Embryonic facial prominence (tissue), 1 donor: ENCODE results near the gene TRIM13.
"Not testable (repeated sequence)": the region's sequence is repeated elsewhere in the genome, so short reads cannot be mapped to it uniquely, and the experiment has no call there.

Source experiments
- DNase-seq: peaks from one replicate; pipeline ENCODE4 v3.0.0-alpha.2; 2016; ENCODE audit errors: extremely low spot score

TRIM13 gene

GRCh38 chr13:49997955-49998354 lies 1.1 kb downstream of the TRIM13 start:
- DNase-seq, result no peak

DNA sequence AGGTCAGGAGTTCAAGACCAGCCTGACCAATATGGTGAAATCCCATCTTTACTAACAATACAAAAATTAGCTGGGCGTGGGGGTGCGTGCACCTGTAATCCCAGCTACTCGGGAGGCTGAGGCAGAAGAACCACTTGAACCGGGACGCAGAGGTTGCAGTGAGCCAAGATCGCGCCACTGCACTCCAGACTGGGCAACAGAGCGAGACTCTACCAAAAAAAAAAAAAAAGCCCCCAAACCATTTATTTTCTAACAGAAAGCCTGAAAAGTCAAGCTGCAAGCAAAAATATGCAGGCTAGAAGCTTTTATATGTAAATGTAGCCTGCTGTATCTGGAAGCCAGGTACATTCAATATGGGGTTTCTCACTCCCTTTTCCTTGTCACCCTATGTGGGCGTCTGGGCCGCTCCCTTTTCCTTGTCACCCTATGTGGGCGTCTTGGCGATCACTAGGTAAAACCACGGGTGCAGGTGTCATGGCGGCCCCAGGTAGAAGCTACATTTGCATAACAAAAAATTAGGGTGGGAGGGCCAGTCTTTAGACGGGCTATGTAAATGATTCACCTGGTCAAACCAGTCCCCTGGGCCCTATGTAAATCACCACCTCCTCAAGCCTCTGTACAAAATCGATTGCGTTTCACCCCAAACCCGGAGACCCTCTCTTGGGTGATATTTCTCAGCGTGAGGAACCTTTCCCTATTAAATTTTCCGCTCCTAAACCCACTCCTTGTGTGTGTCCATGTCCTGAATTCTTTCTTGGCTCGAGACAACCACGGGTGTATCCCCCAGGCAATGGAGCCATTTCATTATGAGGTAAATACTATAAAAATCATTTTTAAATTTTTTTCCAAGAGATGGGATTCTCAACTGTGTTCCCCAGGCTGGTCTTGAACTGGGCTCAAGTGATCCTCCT lies 2.1 kb downstream of the TRIM13 start:
- DNase-seq, result no peak

DNA sequence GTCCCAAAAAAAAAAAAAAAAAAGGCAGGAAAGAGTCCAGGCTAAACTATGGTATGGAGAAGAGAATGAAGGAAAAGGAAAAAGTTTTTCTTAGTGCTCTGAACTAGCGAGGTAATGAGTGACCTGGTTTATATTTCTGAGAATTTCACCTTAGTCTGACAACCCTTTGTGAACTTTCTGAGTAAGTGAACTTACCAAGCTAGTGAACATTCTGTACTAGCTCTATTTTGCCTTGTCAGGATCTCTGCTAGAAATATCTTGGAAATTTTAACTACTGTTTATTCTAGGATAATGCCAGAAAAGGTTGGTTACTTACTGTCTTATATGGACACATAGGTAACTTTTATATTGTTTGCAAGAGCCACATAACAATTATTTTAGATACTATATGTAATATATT lies 4.4 kb downstream of the TRIM13 start:
- DNase-seq, result no peak

GRCh38 chr13:50006426-50007135 lies 9.7 kb downstream of the TRIM13 start:
- DNase-seq, result no peak

GRCh38 chr13:50011461-50011860 lies 14.6 kb downstream of the TRIM13 start:
- no peak for DNase-seq

DNA sequence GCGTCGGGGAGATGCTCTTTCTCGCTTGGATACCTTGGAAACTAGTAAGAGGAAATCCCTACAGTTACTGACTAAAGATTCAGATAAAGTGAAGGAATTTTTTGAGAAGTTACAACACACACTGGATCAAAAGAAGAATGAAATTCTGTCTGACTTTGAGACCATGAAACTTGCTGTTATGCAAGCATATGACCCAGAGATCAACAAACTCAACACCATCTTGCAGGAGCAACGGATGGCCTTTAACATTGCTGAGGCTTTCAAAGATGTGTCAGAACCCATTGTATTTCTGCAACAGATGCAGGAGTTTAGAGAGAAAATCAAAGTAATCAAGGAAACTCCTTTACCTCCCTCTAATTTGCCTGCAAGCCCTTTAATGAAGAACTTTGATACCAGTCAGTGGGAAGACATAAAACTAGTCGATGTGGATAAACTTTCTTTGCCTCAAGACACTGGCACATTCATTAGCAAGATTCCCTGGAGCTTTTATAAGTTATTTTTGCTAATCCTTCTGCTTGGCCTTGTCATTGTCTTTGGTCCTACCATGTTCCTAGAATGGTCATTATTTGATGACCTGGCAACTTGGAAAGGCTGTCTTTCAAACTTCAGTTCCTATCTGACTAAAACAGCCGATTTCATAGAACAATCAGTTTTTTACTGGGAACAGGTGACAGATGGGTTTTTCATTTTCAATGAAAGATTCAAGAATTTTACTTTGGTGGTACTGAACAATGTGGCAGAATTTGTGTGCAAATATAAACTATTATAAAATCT lies 15.7 kb downstream of the TRIM13 start:
- no peak for DNase-seq

DNA sequence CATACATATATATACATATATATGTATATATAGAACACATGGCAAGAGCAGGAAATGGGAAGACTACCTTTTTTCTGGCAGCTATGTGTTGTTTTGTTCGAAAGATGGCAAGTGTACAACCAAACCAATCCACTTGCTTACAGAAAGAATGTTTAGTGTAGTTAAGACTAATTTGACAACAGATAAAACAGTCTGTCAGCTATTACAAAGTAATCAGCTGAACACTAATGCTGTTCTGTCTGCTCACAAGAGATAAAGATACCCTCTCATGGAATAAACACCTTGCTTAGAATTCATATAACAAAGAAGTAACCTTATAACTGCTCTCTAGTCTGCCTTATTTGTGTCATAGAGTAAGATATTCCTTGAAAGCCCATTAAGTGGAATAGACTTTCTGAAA lies 17.5 kb downstream of the TRIM13 start:
- no peak for DNase-seq

- peak; percentile 19 for DNase-seq
Measured at GRCh38 chr13:50015258-50015657, 18.4 kb downstream of the TRIM13 start, which contains the start of gene KCNRG. Gene KCNRG (plus strand): TSS chr13:50015444. CDS start chr13:50015494, 50 bp downstream.

DNA sequence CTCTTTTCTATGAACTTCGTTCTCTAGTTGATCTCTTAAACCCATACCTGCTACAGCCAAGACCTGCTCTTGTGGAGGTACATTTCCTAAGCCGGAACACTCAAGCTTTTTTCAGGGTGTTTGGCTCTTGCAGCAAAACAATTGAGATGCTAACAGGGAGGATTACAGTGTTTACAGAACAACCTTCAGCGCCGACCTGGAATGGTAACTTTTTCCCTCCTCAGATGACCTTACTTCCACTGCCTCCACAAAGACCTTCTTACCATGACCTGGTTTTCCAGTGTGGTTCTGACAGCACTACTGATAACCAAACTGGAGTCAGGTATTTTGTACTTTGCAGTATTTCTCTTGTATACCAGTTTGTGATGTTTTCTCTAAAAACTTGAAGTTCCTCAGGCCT lies 18.9 kb downstream of the TRIM13 start:
- no peak for DNase-seq

GRCh38 chr13:50016444-50016843 lies 19.6 kb downstream of the TRIM13 start:
- no peak for DNase-seq

DNA sequence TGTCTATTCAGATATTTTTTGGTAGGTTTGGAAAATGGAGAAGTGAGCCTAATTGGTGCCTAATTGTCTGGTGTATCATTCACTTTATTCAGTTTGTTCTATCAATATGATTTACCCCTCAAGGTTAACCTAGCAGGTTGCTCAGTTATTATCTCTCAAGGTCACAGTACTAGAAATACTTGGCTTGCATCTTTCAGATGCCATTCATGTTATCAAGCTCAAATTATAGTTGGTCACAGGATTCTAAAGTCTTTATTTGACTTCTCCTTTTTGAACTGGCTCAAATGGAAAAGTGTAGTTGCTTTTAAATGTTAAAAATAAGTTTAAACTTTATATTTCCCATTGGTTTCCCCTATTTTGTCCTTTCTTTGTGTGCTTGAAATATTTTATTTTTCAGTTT lies 21.0 kb downstream of the TRIM13 start:
- no peak for DNase-seq

- DNase-seq, result peak; percentile 17
Measured at GRCh38 chr13:50025436-50025835, 28.6 kb downstream of the TRIM13 start.

DNA sequence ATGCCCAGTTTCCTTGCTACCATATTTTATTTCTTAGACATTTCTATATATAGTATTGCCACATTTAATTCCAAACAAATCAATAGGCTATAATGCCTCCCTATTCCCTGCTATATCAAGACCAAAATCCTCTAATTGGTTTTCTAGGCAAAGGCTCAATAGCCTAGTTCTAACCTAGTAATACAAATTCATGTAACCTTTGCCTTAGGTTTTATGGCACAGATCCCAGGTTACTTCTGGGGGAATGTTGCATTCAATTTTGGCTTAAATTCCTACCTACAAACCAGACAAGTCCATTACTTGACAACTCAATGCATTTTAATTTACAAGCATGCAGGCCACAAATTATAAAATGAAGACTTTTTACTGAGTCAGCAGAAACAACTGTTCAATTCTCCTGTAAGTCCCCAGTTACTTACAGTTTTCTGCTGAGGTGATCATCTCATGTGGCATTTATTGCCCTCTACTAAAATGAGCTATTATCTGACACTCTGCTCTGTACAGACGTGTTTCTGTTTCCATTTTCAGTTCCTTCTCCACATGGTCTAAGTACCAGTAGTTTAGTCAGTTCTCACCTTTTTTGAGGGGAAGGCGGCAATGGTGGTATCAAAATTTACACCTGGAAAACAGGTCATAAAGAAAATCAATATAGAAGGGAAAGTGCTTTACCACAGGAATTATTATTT lies 30.1 kb downstream of the TRIM13 start:
- DNase-seq, result no peak

DNA sequence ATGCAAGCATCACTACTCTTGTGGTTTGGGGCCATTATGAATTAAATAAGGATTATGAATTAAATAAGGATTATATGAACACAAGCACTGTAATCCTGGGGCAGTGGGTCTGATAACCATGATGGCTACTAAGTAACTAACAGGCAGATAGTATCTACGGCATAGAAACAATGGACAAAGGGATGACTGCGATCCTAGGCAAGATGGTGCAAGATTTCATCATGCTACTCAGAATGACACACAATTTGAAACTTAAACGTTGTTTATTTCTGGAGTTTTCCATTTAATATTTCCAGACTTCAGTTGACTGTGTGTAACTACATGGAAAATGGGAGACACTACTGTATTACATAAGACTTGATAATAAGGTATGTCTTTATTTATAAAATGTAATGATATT lies 33.5 kb downstream of the TRIM13 start:
- no peak for DNase-seq

DNA sequence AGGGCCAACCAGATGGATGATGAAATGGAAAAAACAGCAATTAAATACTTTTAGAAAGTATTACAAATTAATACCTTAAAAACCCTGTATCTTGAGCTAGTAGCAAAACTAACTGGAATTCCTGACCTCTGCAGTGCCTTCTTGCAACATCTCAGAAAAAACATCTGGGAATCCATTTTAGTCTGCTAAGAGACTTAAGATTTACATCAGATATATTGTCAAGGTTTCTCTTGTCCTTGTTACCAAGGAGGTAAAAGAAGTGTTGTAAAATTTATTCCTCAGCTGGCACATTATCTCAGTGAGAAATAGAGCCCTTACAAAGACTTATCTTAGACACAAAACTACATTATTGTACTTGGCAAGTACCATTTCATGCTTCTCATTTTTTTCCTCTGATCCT lies 36.9 kb downstream of the TRIM13 start:
- DNase-seq, result no peak

DNA sequence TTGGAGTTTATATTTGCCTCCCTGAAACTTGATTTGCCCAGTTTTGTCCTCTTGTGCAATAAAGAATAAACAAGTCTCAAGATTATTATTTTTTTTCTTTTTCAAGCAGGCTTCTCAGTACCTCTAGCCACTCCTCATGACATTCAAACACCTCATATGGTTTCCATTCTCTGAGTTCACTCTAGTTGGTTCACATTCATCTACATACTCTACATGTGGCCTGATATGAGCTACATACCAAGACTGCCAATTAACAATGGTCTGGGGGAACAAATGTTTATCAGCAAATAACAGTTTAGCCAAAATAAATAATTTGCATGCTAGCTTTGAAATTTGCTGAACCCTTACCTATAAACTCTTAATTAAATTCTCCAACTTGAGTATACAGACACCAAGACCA lies 40.9 kb downstream of the TRIM13 start:
- DNase-seq, result no peak

- DNase-seq, result no peak
Measured at GRCh38 chr13:50038266-50038665, 41.4 kb downstream of the TRIM13 start.

DNA sequence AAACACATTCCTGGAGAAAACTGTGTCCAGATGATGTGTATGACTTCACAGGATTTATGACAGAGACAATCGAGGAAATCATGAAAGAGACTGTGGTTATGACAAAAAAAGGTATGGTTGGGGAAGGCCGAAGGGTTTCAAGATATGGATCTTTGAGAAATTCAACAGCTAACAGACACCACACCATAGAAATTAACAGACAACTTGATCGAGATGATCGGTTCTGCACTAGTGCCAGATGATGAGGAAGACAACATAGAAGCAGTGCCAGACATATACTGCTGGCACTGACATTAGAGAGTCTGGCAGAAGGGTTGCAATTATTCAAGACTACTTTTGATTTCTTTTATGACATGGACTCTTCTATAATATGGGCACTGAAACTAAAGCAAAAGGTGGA lies 55.6 kb downstream of the TRIM13 start:
- no peak for DNase-seq

- no peak for DNase-seq
Measured at GRCh38 chr13:50053844-50054243, 57.0 kb downstream of the TRIM13 start.

DNA sequence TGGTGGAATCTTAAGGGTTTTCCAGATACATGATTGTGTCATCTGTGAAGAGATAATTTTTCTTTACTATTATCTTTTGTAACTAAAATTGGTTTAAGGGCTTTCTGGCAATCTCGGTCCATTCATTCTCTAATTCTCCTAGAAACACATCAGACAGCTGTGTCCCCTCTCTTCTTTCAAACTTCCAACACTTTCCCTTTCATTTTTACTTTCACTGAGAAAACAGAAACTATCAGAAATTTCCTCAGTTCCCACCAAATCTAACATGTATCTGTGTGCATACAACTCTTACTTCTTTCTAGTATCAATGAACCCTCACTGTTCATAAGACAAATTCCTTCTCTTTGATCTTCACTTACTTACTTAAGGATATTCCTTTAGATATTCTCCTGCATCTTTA lies 58.6 kb downstream of the TRIM13 start:
- DNase-seq, result no peak

GRCh38 chr13:50060718-50061117 lies 63.9 kb downstream of the TRIM13 start:
- no peak for DNase-seq

DNA sequence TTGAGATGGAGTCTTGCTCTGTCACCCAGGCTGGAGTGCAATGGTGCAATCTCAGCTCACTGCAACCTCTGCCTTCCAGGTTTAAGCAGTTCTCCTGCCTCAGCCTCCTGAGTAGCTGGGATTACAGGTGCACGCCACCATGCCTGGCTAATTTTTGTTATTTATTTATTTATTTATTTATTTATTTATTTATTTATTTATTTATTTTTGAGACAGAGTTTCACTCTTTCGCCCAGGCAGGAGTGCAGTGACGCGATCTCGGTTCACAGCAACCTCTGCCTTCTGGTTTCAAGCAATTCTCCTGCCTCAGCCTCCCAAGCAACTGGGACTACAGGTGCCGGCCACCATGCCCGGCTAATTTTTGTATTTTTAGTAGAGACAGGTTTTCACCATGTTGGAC lies 65.5 kb downstream of the TRIM13 start:
- DNase-seq, result not testable (repeated sequence)
